ENCODE measurements around the gene ZNF568.
A peak's percentile ranks its signal among the peaks of the same experiment; 100 is the strongest.

ZNF568 gene

GRCh38 chr19:36999313-36999712 is 83.2 kb downstream of the ZNF568 start:
- DNase-seq (ENCODE audit: low read depth in 2 of 2), result no peak

GRCh38 chr19:37007587-37008220 is 91.6 kb downstream of the ZNF568 start:
- DNase-seq (ENCODE audit: low read depth in 2 of 2), result peak; percentile 1 to 10

GRCh38 chr19:37009871-37010270 is 93.7 kb downstream of the ZNF568 start:
- DNase-seq (ENCODE audit: low read depth in 2 of 2), result no peak

GRCh38 chr19:37012093-37012745 is 96.1 kb downstream of the ZNF568 start:
- DNase-seq (ENCODE audit: low read depth in 2 of 2), result no peak

- DNase-seq (ENCODE audit: low read depth in 2 of 2), result no peak
Observed at GRCh38 chr19:37014456-37014855, 98.3 kb downstream of the ZNF568 start.

GRCh38 chr19:37045140-37045539 is 129.0 kb downstream of the ZNF568 start:
- DNase-seq (ENCODE audit: low read depth in 2 of 2), result no peak
